Nephron progenitor cell (in vitro differentiated cells): ENCODE data around the gene CEP128.

Experiments used
- DNase-seq: peaks from one replicate; pipeline ENCODE4 v3.0.0; 2021
- H3K27ac Mint-ChIP-seq: 2 replicates; pipeline ENCODE4 v1.8.0; 2021; ENCODE audit warnings: mild to moderate bottlenecking, moderate library complexity, mixed read lengths
- H3K27me3 Mint-ChIP-seq: 2 replicates; pipeline ENCODE4 v1.8.0; 2021; ENCODE audit warnings: mild to moderate bottlenecking, low read depth, mixed read lengths; ENCODE audit not compliant: poor library complexity
- H3K36me3 Mint-ChIP-seq: 2 replicates; pipeline ENCODE4 v1.8.0; 2021; ENCODE audit warnings: low read depth, mixed read lengths
- H3K4me1 Mint-ChIP-seq: 2 replicates; pipeline ENCODE4 v1.8.0; 2021; ENCODE audit warnings: mixed read lengths
- H3K4me3 Mint-ChIP-seq: 2 replicates; pipeline ENCODE4 v1.8.0; 2021; ENCODE audit warnings: mild to moderate bottlenecking, moderate library complexity, mixed read lengths
- H3K9me3 Mint-ChIP-seq: 2 replicates; pipeline ENCODE4 v1.8.0; 2021; ENCODE audit warnings: mild to moderate bottlenecking, moderate library complexity, mixed read lengths
- TF ChIP-seq, protein P1 (sequence below): fragments of 200-600 bp; sonication (generic); IDR thresholded peaks from 2 replicates; pipeline ENCODE4 v1.5.0; 2021; ENCODE audit warnings: antibody characterized with exemption

Gene CEP128

DNA sequence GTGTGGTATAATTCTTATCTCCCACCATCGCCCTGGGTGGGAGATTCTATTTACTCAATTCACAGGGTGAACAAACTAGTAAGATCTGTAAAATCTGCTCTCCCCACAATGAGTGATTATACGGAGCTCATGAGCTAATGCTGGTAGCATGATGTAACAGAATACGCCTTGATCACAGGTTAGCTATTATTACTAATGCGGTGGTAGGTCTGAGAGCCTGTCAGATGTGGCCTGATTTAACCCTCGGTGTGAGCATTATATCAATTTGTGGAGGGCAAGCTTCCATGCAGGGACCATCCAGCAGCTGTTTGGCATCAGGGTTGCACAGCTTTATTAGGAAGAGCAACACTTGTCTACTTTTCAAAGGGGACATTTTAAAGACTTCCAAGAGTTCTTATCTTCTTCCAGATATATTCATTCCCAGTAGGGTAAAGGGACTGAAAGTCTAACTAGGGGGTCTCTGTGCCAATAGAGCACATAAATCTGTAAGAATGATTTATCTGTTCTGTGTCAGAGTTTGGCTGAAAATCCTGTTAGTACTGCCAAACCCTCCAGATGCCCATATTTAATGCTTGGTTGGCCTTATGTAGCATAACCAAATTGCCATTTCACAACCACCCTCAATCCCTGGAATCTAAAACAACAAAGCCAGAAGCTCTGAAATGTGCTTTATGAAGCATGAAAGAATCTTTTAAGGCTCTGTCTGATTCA, 32.5 kb upstream of the CEP128 start:
- no peak overlapping the region for H3K4me3 Mint-ChIP-seq
- no peaks in the 10 kb centered on the region for H3K36me3 Mint-ChIP-seq
- no peak overlapping the region for H3K27ac Mint-ChIP-seq
- H3K9me3 Mint-ChIP-seq: no peaks in the 10 kb centered on the region
- no peak for DNase-seq
- TF ChIP-seq, protein P1, sequence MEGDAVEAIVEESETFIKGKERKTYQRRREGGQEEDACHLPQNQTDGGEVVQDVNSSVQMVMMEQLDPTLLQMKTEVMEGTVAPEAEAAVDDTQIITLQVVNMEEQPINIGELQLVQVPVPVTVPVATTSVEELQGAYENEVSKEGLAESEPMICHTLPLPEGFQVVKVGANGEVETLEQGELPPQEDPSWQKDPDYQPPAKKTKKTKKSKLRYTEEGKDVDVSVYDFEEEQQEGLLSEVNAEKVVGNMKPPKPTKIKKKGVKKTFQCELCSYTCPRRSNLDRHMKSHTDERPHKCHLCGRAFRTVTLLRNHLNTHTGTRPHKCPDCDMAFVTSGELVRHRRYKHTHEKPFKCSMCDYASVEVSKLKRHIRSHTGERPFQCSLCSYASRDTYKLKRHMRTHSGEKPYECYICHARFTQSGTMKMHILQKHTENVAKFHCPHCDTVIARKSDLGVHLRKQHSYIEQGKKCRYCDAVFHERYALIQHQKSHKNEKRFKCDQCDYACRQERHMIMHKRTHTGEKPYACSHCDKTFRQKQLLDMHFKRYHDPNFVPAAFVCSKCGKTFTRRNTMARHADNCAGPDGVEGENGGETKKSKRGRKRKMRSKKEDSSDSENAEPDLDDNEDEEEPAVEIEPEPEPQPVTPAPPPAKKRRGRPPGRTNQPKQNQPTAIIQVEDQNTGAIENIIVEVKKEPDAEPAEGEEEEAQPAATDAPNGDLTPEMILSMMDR: no peak
- H3K4me1 Mint-ChIP-seq: no peaks in the 10 kb centered on the region
- peaks cover 20% of the 10 kb centered on the region for H3K27me3 Mint-ChIP-seq

DNA sequence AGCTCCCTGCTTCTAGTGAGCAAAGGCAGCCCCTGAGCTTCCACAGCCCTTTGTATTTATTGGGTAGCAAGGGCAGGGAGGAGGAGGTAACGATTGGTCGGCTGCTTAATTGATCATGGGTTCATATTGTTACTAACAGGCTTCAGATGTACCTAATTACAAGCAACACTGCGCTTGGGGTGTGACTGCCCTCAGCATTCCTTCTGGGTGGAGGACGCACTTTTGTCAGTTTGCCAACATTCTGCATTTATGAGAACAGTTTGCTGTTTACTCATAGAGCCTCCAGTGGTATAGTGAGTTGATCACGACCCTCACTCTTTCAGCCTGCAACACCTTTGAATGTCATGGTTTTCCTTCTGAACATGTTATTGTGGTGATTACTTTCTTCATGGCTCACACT, 23.5 kb upstream of the CEP128 start:
- Mint-ChIP-seq H3K4me1 (no peaks in the 10 kb centered on the region), H3K36me3 (no peaks in the 10 kb centered on the region), H3K27ac (no peak overlapping the region), H3K9me3 (no peaks in the 10 kb centered on the region), H3K27me3 (peaks cover 25% of the 10 kb centered on the region), H3K4me3 (no peak overlapping the region)
- no peak for DNase-seq
- TF ChIP-seq, protein P1: no peak

DNA sequence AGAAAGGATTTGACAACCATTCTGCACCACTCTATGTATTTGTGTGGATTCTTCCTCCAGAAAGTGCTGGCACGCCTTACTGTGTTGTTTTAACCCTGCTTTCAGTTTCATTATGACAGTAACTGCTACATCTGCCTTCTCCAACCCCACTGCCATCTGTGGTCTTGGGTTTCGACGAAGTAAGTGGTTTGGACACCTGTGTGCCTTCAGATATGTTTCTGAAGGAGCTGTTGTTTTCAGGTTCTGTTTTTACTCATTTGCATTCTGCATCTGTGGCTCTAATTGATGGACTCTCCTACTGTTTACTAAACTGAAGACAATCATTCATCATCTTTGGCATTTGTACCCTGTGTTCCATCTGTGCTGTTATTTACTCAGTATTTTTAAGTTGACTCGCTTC, 18.0 kb upstream of the CEP128 start:
- Mint-ChIP-seq H3K36me3 (no peaks in the 10 kb centered on the region), H3K27ac (no peak overlapping the region), H3K4me3 (no peak overlapping the region), H3K27me3 (peaks cover 55% of the 10 kb centered on the region), H3K9me3 (no peaks in the 10 kb centered on the region), H3K4me1 (peaks cover 10% of the 10 kb centered on the region)
- DNase-seq: no peak
- TF ChIP-seq, protein P1: no peak

DNA sequence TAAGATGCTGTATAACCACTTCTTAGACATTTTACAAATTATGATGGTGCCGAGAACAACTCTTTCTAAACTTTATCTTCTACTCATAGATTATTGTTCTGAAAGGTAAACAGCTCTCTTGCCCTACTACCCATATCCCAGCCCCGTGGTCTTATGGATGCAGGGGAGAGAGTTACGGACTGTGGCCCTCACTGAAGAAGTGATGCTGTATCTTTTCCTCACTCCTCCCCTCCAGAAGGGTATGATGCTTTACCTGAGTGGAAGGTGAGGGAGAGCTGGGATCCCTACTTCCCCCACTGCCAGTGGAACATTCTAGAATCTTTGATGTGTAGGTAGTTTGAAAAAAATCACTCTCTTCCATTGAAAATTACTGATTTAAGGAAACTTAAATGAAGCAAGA, 17.4 kb upstream of the CEP128 start:
- Mint-ChIP-seq H3K27me3 (peaks cover 54% of the 10 kb centered on the region), H3K27ac (no peak overlapping the region), H3K9me3 (no peaks in the 10 kb centered on the region), H3K36me3 (no peaks in the 10 kb centered on the region), H3K4me1 (peaks cover 10% of the 10 kb centered on the region), H3K4me3 (no peak overlapping the region)
- TF ChIP-seq, protein P1: no peak
- no peak for DNase-seq

DNA sequence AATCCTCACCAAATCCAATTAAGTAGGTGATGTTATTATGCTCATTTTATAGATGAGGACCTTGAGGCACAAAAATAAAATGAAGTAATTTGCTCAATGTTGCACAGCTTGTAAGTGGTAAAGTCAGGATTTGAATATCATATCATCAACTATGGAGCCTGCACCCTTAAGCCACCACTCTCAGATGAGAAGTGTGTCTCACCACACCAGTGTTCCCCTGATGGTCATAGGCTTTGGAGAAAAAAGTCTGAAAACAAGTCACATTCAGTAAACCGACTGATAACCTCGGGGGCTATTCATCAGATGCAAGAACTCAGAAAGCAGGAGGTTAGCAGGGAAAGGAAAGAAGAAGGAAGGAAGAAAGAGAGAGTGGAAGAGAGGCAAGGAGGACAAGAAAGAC, 16.7 kb upstream of the CEP128 start:
- Mint-ChIP-seq H3K36me3 (no peaks in the 10 kb centered on the region), H3K27me3 (peaks cover 47% of the 10 kb centered on the region), H3K4me3 (no peak overlapping the region), H3K4me1 (peaks cover 10% of the 10 kb centered on the region), H3K27ac (no peak overlapping the region), H3K9me3 (no peaks in the 10 kb centered on the region)
- TF ChIP-seq, protein P1: no peak
- no peak for DNase-seq

DNA sequence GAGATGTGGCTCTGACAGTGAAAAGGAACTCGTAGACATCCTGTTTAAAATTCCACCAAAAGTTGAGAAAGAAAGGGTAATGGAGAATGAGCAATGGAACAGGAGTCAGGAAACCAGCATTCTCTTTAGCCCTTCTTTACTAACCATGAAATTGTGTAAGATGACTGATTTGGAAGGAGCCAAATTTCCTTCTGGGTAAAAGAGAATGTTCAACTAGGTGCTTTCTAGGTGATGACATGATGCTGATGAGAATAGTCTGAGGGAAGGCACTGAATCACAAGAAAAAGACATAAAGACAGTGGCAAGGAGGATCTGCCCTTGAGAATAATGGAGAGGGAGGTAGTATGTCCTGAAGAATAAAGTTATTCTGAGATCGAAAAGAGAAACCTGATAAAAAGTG, 16.1 kb upstream of the CEP128 start:
- no peak for DNase-seq
- Mint-ChIP-seq H3K27me3 (peaks cover 48% of the 10 kb centered on the region), H3K4me3 (no peak overlapping the region), H3K27ac (no peak overlapping the region), H3K4me1 (peaks cover 10% of the 10 kb centered on the region), H3K36me3 (no peaks in the 10 kb centered on the region), H3K9me3 (no peaks in the 10 kb centered on the region)
- TF ChIP-seq, protein P1: no peak
